Stimulated activated CD4-positive, alpha-beta T cell treated with anti-CD3 and anti-CD28 coated beads, Interleukin-4, amount 100 ng/mL, for 1 hour (primary cell): ENCODE measurements around the gene SPART.

Source experiments
- DNase-seq: peaks from one replicate; pipeline ENCODE4 v3.0.0-alpha.2; 2020

SPART gene, protein sequence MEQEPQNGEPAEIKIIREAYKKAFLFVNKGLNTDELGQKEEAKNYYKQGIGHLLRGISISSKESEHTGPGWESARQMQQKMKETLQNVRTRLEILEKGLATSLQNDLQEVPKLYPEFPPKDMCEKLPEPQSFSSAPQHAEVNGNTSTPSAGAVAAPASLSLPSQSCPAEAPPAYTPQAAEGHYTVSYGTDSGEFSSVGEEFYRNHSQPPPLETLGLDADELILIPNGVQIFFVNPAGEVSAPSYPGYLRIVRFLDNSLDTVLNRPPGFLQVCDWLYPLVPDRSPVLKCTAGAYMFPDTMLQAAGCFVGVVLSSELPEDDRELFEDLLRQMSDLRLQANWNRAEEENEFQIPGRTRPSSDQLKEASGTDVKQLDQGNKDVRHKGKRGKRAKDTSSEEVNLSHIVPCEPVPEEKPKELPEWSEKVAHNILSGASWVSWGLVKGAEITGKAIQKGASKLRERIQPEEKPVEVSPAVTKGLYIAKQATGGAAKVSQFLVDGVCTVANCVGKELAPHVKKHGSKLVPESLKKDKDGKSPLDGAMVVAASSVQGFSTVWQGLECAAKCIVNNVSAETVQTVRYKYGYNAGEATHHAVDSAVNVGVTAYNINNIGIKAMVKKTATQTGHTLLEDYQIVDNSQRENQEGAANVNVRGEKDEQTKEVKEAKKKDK

GRCh38 chr13:36346222-36347083 lies at the start of gene SPART:
TSS of gene SPART (minus strand) at chr13:36346394. CDS start at chr13:36335830, 10,564 bp downstream.
- DNase-seq = peak; percentile 87

- no peak for DNase-seq
These were observed 49.1 kb upstream of the SPART start for GRCh38 chr13:36395280-36395679.

DNA sequence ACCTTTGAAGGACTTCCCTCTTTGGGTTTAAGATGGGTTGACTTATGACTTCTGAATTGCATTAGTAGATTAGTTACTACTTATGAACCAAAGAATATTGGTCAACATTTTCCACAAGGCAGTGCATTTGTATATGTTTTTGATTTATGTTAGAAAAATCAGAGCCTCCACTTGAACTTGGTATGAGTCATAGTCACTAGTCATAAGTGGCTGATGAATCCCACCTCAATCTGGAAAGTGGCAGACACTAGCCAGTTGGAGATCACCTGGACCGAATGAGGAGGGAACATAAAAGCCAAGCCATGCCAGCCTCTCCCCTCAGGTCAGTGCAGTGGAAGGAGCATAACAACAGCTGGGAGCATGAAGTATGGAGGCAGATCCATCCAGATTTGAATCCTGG lies 39.3 kb upstream of the SPART start:
- no peak for DNase-seq

DNA sequence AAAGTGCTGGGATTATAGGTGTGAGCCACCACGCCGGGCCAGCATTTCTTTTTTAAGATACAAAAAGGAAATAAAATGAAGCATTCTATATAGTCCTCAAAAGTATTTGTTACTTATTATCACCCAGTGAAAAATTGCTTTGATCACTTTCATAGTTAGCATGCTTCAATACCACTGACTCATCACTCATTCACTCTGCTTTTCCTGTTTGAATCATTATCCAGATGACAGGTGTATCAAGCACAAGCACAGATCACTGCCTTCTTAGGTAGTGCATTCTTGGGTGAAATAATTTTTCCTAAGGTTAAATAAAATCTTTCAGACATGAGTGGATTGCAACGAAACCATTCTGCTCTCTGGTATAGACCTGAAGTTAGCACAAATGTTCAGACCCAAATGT lies 35.8 kb upstream of the SPART start:
- no peak for DNase-seq

DNA sequence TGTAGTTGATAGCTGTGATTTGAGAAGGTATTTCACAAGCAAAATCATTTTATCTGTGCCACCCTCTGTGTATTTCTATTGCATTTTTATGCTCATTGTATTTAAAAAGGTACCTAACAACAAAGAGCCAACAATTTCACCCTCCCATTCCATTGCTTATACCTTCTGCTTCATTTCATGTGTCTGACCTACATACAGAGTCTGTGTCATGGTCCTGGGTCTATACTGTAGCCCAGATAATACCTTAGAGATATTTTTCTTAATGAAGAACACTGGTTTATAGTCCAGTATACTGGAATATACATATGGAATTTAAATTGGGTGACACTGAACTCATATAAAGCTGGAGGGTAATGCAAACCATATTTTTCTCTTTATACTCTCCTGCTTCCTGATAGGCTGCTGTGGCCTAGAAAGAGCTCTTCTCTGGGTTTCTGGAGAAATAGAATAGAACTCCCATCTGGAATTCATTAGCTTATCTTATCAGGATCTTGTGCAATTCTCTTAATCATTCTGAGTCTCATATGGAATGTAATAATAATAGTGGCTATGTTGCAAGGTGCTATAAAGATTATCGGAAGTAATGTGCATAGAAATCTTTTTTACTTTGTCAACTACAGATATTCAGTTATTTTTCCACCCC lies 31.8 kb upstream of the SPART start:
- DNase-seq = no peak

GRCh38 chr13:36374063-36374462 lies 27.9 kb upstream of the SPART start:
- DNase-seq = no peak

GRCh38 chr13:36371185-36371584 lies 25.0 kb upstream of the SPART start:
- DNase-seq = no peak

DNA sequence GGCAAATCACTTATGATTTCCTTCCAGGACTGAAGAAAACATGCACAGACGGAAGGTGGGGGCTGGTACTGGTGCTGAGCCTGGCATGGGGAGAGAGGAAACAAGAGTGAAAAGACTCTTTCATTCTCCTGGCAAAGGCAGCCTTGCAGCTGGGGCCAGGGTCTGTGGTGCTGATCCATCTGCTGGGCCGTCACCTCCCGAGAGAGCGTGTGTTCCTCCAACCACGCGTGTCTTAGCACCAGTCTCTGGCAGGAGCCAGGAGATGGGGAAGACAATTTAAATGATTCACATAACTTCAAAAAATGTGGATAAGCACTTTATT lies 23.9 kb upstream of the SPART start:
- no peak for DNase-seq

GRCh38 chr13:36369268-36370107 lies 23.3 kb upstream of the SPART start:
- DNase-seq = no peak

GRCh38 chr13:36366031-36366430 lies 19.8 kb upstream of the SPART start:
- DNase-seq = no peak

GRCh38 chr13:36363366-36363863 lies 17.2 kb upstream of the SPART start:
- DNase-seq = no peak

- DNase-seq = no peak
These were observed 16.7 kb upstream of the SPART start for GRCh38 chr13:36362914-36363313.

DNA sequence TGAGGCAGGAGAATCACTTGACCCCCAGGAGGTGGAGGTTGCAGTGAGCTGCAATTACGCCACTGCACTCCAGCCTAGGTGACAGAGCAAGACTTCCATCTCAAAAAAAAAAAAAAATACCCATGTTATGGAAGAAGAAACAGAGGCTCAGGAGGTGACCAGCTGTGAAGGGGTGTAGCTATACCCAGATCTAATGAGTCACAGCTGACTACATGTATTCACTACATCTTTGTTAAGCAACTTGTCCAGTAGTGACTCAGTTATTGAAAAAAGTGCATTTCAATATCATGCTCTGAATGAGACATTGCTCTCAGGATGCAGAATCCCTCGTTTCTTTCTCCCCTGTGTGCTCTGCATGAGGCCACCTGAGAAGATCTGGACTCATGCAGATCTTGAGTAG lies 16.1 kb upstream of the SPART start:
- no peak for DNase-seq

DNA sequence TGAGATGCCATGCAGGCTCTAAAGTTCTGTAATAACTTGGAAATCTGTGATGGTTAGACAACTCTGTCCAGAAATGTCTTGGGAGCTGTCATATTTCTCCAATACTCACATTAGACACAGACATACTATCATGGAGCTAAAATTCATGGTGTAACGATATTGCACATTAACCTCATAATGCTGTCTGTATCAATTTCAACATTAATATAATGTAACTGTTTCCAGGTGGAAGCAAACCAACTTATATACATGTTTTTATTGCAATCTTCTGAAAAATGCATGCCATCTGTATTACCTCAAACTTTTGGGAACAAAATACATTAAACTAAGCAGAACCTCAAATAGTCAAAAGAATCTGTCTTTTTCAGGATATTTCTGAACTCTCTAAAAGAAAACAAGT lies 14.7 kb upstream of the SPART start:
- no peak for DNase-seq

DNA sequence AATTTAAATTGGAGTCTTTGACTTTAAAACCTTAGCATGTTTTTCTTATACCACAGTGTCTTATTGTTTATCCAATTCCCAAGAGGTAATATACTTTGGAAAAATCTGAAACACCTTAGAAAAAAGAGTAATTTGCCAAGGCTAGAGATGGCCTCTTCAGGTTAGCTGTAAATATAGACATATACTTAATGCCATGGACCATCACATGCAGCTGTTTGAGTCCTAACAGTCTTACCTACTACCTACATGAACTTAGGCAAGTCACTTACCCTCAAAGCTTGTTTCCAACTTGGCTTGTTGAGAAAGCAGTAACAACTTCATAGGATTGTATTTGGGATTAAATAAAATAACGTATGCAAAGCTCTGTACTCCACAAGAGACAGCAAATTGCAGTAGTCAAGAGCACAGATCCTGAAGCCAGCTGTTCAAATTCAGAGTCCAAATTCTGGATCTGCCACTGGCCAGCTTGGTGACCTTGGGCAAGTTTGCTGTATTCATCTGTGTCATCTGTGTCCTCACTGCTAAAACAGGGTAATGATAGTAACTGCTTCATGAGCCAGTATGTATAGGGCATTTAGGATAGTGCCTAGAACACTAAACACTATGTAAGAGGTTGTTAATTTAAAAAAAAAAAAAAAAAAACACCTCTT lies 13.2 kb upstream of the SPART start:
- no peak for DNase-seq

GRCh38 chr13:36358175-36358718 lies 12.1 kb upstream of the SPART start:
- no peak for DNase-seq

DNA sequence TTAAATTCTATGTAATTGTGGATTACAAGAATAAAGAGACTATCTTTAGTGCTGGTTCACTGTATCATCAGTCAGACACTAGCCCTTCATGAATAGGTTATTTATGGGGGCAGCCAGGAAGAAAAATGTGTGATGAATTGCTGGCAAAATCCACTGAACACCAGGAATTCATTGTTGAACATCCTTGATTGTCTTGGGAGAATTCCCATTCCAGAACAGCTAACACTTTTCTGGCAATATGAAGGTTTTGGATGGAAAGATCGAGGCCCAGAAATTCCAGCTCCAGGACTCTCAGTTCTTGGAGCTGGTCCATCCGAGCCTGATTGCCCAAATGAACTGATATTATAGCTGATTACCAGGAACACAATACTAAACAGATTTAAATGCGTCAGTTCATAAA lies 11.5 kb upstream of the SPART start:
- no peak for DNase-seq

DNA sequence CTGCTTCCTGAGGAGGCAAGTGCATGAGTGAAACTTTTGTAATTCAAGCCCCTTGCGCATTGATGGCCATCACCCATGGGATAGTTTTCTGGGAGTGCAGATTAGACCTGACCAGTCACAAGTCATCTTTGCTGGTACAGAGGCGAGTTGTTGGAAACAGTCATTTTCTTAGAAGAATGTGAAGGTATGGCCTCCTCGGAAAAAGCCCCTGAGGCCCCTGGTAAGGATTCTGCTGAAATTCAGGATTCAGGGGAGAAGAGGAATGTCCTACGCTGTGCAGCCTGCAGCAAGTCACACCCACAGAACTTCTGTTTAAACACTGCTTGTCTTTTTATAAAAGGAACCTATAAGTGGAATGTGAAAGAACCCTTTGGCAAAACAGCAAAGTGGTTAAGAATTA lies 11.0 kb upstream of the SPART start:
- no peak for DNase-seq

DNA sequence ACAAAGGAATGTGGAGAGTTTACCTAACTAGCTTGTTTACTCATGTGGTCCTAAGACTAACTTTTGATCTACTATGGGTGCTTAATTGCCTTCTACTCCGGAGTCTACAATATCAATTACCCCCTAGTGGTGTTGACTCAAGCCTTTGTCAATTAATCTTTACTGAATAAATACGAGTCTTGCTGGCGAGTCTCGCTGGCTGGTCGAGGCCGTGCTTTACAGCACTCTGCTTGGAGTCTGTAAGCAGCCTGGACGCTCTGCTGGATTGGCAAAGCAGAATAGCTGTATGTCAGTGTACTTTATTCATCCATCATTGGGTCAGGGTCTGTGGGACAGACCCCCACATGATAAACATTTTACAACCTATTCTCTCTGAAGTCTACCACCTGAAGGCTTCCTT lies 9.9 kb upstream of the SPART start:
- no peak for DNase-seq

GRCh38 chr13:36355632-36356031 lies 9.4 kb upstream of the SPART start:
- DNase-seq = no peak
